HG03521 (cell line): ENCODE results near the gene IDH3G.
"Not testable (repeated sequence)": the region's sequence is repeated elsewhere in the genome, so short reads cannot be mapped to it uniquely, and the experiment has no call there.

ENCODE experiments used
- ATAC-seq: cut with Tn5 transposase; IDR thresholded peaks from one replicate; pipeline ENCODE4 v1.9.1; 2021; ENCODE audit warnings: mild to moderate bottlenecking, moderate library complexity; ENCODE audit not compliant: unreplicated experiment

Gene IDH3G

DNA sequence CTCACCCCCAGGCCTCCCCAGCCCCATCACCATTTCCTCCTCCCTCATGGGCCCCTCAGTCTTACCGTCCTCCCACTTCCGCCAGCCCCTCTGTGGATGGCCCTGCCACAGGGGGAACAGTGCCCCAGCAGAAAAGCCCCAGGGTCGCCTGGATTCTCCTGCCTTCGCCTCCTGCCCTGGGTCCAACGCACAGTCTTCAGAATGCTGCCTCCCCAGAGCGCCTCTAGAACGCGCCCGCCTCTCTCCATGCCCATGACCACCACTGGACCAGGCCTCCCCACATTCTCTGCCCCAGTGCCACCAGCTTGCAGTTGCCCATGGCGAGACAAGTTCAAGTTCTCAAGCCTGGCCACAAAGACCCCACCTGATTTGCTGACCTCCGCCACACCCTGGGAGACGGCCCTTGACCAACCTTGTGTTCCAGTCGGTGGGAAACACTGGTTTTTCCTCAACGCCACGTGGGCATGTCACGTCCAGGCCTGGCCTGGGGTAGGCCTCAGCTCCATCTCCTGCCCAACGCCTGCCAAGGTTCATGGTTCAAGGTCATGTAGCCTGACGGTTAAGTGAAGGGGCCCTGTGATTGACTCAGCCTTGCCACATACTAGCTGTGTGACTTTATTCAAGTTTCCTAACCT, 30.8 kb downstream of the IDH3G start:
- no peak for ATAC-seq

GRCh38 chrX:153762626-153763173, 31.5 kb downstream of the IDH3G start:
- ATAC-seq: no peak

DNA sequence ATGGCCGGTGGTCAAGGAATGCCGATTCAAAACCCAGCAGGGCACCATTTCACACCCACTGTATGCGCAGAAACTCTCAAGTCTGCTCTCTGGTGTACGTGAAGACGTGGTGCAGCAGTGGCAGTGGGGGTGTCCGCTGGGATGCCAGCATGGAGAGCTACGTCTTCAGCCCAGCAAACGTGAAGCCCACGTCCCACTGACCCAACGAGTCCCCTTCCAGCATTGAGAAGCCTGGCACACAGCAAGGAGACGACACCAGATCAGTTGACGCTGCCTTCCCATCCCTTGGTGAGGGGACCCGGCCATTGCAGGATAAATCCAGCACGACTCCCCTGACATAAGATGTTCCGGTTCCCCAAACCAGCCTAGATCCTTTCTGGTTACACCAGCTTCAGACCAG, 32.3 kb downstream of the IDH3G start:
- no peak for ATAC-seq

GRCh38 chrX:153755136-153755535, 39.0 kb downstream of the IDH3G start:
- no peak for ATAC-seq

- ATAC-seq: no peak
These were observed 43.9 kb downstream of the IDH3G start for GRCh38 chrX:153750127-153750774.

GRCh38 chrX:153749017-153749416, 45.2 kb downstream of the IDH3G start:
- ATAC-seq: not testable (repeated sequence)

- not testable (repeated sequence) for ATAC-seq
These were observed 47.2 kb downstream of the IDH3G start for GRCh38 chrX:153746991-153747390.

GRCh38 chrX:153746359-153746758, 47.8 kb downstream of the IDH3G start:
- ATAC-seq: no peak

DNA sequence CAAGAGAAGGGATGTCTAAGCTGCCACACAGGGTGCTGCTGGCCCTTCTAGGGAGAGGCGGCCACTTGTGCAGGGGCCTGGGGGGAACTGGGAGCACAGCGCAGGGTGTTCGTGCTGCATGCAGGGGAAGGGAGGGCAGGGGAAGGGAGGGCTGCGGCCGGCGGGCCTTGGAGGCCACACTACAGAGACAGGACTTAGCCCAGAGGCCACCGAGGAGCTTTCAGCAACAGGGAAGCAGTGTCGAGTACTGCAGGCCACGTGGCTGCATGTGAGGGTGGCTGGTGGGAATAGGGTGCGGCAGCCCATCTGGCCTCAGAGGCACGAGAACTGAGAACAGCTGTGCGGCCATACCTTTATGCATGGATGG, 49.1 kb downstream of the IDH3G start:
- ATAC-seq: not testable (repeated sequence)

DNA sequence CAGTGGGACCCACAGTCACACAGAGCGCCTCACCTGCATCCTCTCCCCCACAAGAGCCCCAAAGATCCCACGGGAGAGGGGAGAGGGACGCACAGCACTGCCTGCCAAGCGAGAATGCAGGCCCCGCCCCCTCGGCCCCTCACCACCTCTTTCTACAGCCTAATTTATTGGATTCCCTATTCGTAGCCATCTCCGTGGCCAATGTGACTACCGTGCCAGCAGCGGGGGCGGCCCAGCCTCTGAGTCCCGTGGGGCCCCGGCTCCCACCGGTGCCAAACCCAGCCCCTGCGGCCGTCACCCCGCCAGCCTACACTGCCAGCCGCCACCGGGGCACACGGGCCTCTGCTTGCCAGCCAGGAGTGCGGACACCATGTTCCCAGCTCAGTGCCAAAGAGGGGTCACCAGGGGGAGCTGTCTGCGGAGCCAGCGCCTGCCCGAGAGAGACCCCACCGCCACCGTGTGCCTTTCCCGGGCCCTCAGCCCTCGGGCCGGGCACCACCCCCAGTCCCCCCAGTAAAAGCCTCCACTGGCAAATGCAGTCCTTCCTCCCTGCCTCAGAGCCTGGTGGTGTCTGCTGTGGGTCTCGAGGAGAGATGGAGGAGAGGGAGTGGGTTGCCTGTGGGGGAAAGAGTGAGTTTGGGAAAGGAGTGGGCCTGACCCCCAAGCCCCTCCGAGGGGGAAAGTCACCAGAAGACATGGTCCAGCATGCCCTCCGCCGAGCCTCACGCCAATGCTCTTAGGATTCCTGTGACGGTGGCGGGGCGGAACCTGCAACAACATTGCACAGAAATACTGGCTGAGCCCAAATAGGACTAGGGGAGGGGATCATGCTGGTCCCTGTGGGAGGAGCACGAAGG, 49.7 kb downstream of the IDH3G start:
- ATAC-seq: no peak

- ATAC-seq: not testable (repeated sequence)
These were observed 50.5 kb downstream of the IDH3G start for GRCh38 chrX:153743468-153744209.

- ATAC-seq: not testable (repeated sequence)
These were observed 51.2 kb downstream of the IDH3G start for GRCh38 chrX:153742796-153743467.

DNA sequence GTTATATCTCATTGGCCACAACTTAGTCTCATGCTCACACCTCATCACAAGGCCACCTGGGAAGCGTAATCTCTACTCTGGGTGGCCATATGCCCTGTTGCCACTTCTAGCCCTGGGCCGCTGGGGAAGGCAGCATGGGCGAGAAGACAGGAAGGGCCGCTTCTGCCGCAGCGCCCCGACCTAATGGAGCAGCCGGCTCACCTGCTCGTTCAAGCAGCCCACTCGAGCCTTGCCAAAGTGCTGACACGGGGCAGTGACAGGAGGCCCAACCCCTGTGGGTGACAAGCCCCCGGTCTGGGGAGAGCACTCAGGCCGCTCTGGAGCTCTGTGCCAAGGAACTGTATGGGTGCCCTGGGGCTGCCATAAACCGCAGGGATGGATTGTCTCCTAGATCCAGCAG, 52.1 kb downstream of the IDH3G start:
- not testable (repeated sequence) for ATAC-seq

DNA sequence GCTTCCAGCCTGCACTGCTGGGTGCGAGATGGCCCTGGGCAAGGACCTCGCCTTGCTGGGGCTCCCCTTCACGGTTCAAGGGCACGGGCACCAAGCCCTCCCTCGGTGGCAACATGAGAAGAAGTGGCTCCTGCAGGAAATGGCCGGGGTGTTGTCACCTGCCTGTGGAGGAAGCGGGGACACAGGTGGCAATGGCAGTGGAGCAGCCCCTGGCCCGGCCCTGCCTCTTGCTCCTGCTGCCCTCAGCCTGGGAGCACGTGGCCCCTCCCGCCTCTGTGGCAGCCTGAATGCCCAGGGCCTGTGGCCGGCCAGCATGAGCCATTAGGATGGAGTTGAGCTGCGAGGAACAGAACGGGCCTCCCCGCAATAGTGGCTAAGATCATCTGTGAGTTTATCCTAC, 52.7 kb downstream of the IDH3G start:
- no peak for ATAC-seq

DNA sequence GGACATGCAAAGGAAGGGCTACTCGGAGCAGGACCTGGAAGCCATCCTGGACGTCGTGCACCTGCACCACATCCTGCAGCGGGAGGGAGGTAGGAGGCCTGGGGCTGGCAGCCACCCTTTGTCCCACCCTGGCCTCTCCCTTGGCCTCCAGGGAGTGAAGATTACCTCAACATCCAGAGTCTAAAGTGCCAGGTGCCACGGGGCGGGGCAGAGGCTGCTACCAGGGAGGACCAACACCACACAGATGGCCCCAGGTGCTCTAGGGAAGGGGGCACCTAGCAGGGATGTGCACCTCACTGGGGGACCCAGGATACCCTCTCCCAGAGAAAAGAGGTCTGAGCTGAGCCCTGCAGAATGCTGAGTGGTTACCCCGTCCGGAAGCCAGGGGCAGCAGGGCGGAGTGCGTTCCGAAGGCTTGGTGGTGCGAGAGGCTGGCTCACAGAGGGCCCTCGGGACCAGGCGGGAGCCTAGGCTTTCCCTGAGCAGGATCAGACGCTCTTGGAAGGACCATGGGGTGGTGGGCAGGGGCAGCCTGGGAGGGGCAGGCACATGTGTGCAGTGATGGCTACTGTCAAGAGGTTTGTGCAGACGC, 53.4 kb downstream of the IDH3G start:
- no peak for ATAC-seq

- ATAC-seq: no peak
These were observed 54.3 kb downstream of the IDH3G start for GRCh38 chrX:153739754-153740486.

DNA sequence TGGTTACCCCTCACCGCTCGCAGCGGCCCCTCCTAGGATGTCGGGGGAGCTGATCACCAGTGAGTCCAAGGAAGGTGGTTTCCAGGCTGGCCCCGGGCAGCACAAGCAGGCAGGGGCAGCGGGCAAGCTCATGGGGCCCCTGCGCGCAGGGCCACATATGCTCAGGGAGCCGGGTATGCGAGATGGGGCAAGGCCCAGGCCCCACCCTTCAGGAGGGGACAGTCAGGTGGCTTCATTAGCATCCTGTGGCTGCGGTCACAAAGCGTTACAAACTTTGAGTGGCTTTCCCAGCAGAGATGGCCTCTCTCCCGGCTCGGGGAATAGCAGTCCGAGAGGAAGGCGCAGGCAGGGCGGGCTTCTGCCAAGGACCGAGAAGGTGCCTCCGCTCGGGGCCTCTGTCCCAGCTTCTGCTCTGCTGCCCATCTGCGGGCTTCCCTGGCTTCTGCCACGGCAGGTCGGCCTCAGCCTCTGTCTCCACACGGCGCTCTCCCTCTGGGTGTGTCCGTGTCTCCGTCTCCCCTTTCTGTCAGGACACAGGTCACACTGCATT, 56.0 kb downstream of the IDH3G start:
- no peak for ATAC-seq

DNA sequence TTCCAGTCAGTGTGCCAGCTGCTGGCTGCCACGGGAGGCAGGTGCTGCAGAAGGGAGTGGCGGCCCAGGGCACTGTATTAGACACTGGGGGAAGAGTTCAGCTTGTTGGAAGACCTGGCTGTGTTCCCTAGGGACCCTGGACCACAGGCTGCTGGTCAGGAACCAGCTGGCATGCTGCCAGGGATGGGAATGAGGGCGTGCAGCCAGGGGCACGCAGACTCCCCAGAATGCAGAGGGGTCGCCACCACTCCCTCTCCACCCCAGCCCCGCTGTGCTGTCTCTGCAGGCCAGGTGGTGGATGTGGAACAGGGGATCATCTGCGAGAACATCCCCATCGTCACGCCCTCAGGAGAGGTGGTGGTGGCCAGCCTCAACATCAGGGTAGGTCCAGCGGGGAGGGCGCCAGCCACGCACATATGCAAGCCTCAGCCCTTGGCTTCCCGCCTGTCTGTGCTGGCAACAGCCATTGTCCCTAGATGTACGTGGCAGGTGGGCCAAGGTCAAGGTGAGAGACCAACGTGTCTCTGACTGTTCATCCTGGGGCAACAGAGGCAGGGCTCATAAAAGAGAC, 57.2 kb downstream of the IDH3G start:
- ATAC-seq: no peak
